ENCODE results near the gene BLOC1S5.

- no peak for TF ChIP-seq CTCF (IDR thresholded peaks at IDR 0.05; ENCODE audit: low read length)
- no peak for TF ChIP-seq EZH2phosphoT487 (IDR thresholded peaks at IDR 0.05; ENCODE audit: low read length)
- no peak for TF ChIP-seq EZH2 (optimal IDR thresholded peaks at IDR 0.05; ENCODE audit: low read depth, low read length)
Observed at GRCh38 chr6:7970616-7971015, 93.6 kb downstream of the BLOC1S5 start.
